OCI-LY3 (cell line): ENCODE results near the gene SORCS1.

Experiments used
- H2AFZ ChIP-seq: fragments of 200-600, 300-600 bp; shearing (Covaris generic); 2 replicates; pipeline ENCODE4 v1.6.0; 2014; ENCODE audit warnings: antibody characterized with exemption, low read depth, low read length
- H3K27ac ChIP-seq: fragments of 200-600, 300-600 bp; sonication (generic); 2 replicates; pipeline ENCODE4 v1.5.1; 2014; ENCODE audit warnings: mild to moderate bottlenecking, low read length, moderate library complexity, mixed read lengths
- H3K27me3 ChIP-seq: fragments of 200-600, 300-600 bp; sonication (generic); 2 replicates; pipeline ENCODE4 v1.6.1; 2014; ENCODE audit warnings: low read depth, low read length, mixed read lengths
- H3K36me3 ChIP-seq: fragments of 200-600, 300-600 bp; sonication (generic); replicated peaks from 2 replicates; pipeline ENCODE3; 2014; ENCODE audit warnings: low read depth, low read length, mixed read lengths
- H3K4me1 ChIP-seq: fragments of 300-600, 200-600 bp; sonication (generic); 2 replicates; pipeline ENCODE4 v1.6.1; 2014; ENCODE audit warnings: low read length, mixed read lengths
- H3K4me2 ChIP-seq: fragments of 200-600, 300-600 bp; sonication (generic); 2 replicates; pipeline ENCODE4 v1.6.1; 2014; ENCODE audit warnings: low read length, mixed read lengths
- H3K4me3 ChIP-seq: fragments of 300-600, 200-600 bp; sonication (generic); 2 replicates; pipeline ENCODE4 v1.5.1; 2014; ENCODE audit warnings: antibody characterized with exemption, mild to moderate bottlenecking, low read length, moderate library complexity
- H3K79me2 ChIP-seq: fragments of 300-600, 200-600 bp; shearing (Covaris generic); 2 replicates; pipeline ENCODE4 v1.6.1; 2014; ENCODE audit warnings: mild to moderate bottlenecking, low read length, mixed read lengths
- H3K9ac ChIP-seq: fragments of 300-600, 200-600 bp; shearing (Covaris generic); 2 replicates; pipeline ENCODE4 v1.6.0; 2014; ENCODE audit warnings: mild to moderate bottlenecking, low read length, moderate library complexity
- H3K9me3 ChIP-seq: fragments of 200-600, 300-600 bp; shearing (Covaris generic); 2 replicates; pipeline ENCODE4 v1.6.1; 2014; ENCODE audit warnings: low read length, mixed read lengths; ENCODE audit not compliant: insufficient read depth
- H4K20me1 ChIP-seq: fragments of 200-600, 300-600 bp; sonication (generic); 2 replicates; pipeline ENCODE4 v1.6.1; 2016; ENCODE audit warnings: low read length, mixed read lengths; ENCODE audit not compliant: insufficient read depth
- CTCF ChIP-seq: fragments of 200-600, 300-600 bp; sonication (generic); IDR thresholded peaks from 2 replicates; pipeline ENCODE4 v1.5.1; 2014; ENCODE audit warnings: antibody characterized with exemption, low read length, low read depth
- EZH2phosphoT487 ChIP-seq: fragments of 200-600 bp; shearing (Covaris generic); IDR thresholded peaks from 2 replicates; pipeline ENCODE4 v1.6.1; 2018; ENCODE audit warnings: antibody characterized with exemption, mixed run types, low read depth

The SORCS1 gene

DNA sequence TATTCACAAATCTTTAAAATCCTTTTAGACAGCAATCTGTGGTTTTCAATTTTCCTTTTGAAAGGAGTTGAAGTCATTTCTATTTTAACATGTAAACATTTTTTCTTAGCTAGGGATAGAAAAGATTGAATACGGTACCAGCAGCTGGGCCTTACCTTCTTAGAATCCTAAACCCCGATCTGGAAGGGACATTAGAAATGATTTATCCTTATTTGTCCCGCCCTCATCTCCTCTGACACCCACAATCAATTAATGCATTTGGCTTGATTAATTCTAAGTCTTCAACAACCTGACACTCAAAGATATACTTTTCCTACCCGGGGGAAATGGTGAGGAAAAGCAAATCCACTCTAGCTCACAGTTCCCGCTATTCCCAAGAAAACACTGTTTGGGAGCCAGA, 100.4 kb downstream of the SORCS1 start:
- H3K4me1 ChIP-seq, result no peaks in the 10 kb centered on the region
- no peak for TF ChIP-seq EZH2phosphoT487
- TF ChIP-seq CTCF, result no peak
- H2AFZ ChIP-seq, result no peak overlapping the region
- H3K36me3 ChIP-seq, result no peaks in the 10 kb centered on the region
- H3K79me2 ChIP-seq, result no peaks in the 10 kb centered on the region
- H3K9ac ChIP-seq, result no peak overlapping the region
- H3K4me2 ChIP-seq, result no peak overlapping the region
- H3K27ac ChIP-seq, result no peak overlapping the region
- H4K20me1 ChIP-seq, result no peaks in the 10 kb centered on the region
- no peaks in the 10 kb centered on the region for H3K9me3 ChIP-seq
- H3K27me3 ChIP-seq, result no peaks in the 10 kb centered on the region
- H3K4me3 ChIP-seq, result no peak overlapping the region

- Histone ChIP-seq H3K27me3 (no peaks in the 10 kb centered on the region), H3K9me3 (no peaks in the 10 kb centered on the region), H3K4me3 (no peak overlapping the region), H4K20me1 (no peaks in the 10 kb centered on the region), H3K27ac (no peak overlapping the region), H2AFZ (no peak overlapping the region), H3K79me2 (no peaks in the 10 kb centered on the region), H3K4me1 (no peaks in the 10 kb centered on the region), H3K4me2 (no peak overlapping the region), H3K9ac (no peak overlapping the region), H3K36me3 (no peaks in the 10 kb centered on the region)
- TF ChIP-seq CTCF (no peak), EZH2phosphoT487 (no peak)
These were observed 104.6 kb downstream of the SORCS1 start for GRCh38 chr10:107059872-107060271.

- Histone ChIP-seq H3K4me3 (no peak overlapping the region), H3K36me3 (no peaks in the 10 kb centered on the region), H3K9ac (no peak overlapping the region), H4K20me1 (no peaks in the 10 kb centered on the region), H3K4me2 (no peak overlapping the region), H3K9me3 (no peaks in the 10 kb centered on the region), H2AFZ (no peak overlapping the region), H3K4me1 (no peaks in the 10 kb centered on the region), H3K27ac (no peak overlapping the region), H3K27me3 (peaks cover 3% of the 10 kb centered on the region; the same call in 1 of the 2 replicates), H3K79me2 (no peaks in the 10 kb centered on the region)
- TF ChIP-seq CTCF, result no peak
- TF ChIP-seq EZH2phosphoT487, result no peak
These were observed 105.3 kb downstream of the SORCS1 start for GRCh38 chr10:107059068-107059804.

GRCh38 chr10:107058331-107058730, 106.2 kb downstream of the SORCS1 start:
- H3K79me2 ChIP-seq, result no peaks in the 10 kb centered on the region
- H3K9ac ChIP-seq, result no peak overlapping the region
- H2AFZ ChIP-seq, result no peak overlapping the region
- no peaks in the 10 kb centered on the region for H3K9me3 ChIP-seq
- no peaks in the 10 kb centered on the region for H3K36me3 ChIP-seq
- no peak overlapping the region for H3K4me3 ChIP-seq
- no peak overlapping the region for H3K4me2 ChIP-seq
- no peaks in the 10 kb centered on the region for H4K20me1 ChIP-seq
- H3K27ac ChIP-seq, result no peak overlapping the region
- TF ChIP-seq CTCF (no peak), EZH2phosphoT487 (no peak)
- peaks cover 3% of the 10 kb centered on the region; the same call in 1 of the 2 replicates for H3K27me3 ChIP-seq
- no peaks in the 10 kb centered on the region for H3K4me1 ChIP-seq
